T-helper 2 cell treated with Interferon-gamma antibody and Interleukin-4, amounts not matched to agents 100 ng/mL and 5 ng/mL, for 36 hours (primary cell): ENCODE measurements around the gene PSMD11. TPM values are rescaled to one million over a fixed set of nuclear protein-coding genes. Genes with fewer than 3 reads are reported as not detected.

Experiments used
- intact Hi-C: fragments of 100-400 bp; cut with micrococcal nuclease; formaldehyde crosslinking; loops from one replicate; pipeline ENCODE4 v1.15.1; 2023
- total RNA-seq: library from RNA; stranded (reverse); gene quantifications from 2 replicates; pipeline ENCODE4 v1.2.3, GENCODE V29; 2022

The PSMD11 gene
- total RNA-seq, 1 donor from 2014 or later: 133 TPM

- intact Hi-C loops: no loop called here
Measured at GRCh38 chr17:32504166-32504990, 60.1 kb downstream of the PSMD11 start.

DNA sequence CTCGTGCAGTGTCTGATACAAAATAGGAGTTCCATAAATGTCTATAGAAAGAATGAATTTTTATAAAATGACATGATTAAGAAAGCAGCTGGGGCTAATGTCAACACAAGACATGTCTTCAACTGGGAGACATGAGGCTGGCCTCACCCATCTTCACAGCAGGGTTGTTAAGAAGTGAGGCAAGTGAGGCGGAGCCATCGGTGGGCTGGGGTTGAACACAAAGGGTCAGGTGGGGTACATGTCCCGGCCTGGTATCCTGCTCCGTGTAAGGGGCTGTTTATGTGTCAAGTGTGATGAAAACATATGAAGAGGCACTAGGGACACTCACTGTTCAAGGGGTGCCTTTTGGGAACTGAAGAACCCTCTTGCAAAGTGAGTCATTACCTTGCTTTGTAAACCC lies 64.6 kb downstream of the PSMD11 start:
- intact Hi-C loops: no loop called here

- intact Hi-C loops: no loop called here
Measured at GRCh38 chr17:32510466-32510865, 66.2 kb downstream of the PSMD11 start.

GRCh38 chr17:32512328-32512727 lies 68.0 kb downstream of the PSMD11 start:
- intact Hi-C loops: no loop called here

DNA sequence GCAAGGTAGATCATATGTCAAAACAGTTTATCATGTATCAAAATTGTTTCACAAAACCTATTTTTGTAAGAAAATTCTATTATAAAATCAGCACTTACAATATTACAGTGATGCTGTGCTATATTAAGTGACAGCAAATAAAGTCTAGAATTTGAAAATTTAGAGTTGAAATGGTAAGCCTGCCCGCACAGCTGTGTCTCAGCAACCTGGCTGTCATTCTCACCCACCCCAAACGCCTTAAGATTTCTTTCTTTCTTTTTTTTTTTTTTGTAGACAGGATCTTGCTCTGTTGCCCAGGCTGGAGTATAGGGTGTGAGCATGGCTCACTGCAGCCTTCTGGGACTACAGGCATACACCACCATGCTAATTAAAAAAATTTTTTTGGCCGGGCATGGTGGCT lies 69.3 kb downstream of the PSMD11 start:
- intact Hi-C loops: no loop called here

GRCh38 chr17:32514606-32515005 lies 70.3 kb downstream of the PSMD11 start:
- intact Hi-C loops: no loop called here

DNA sequence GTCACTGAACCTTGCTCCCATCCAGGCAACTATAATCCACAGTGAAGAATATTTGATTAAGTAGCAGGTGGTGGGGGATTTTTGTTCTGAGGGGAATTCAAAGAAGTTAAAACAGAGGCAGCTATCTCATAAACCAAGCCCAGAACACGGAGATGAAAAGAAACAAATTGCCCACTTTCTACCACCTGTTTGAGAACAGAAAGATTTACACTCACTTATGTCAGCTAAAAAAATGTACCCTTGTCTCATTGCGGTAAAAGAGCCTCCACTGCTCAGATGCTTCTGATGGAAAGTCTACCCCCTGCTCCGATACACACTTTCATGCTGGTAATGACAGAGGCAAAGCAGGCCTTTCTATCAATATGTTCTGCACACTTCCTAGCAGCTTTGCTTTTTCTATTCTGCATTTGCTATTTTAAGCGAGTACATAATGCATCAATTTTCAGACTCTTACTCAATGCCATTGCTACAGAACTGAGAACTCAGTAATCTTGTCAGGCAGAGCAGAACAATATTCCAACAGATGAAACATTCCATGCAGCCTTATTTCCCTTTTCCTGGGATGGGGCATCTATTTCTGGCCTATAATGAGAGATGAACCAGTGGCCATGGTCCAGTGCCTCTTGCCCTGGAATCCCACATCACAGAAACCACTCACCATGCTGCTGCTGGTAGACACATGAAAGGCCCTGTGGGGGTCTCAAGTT lies 71.5 kb downstream of the PSMD11 start:
- intact Hi-C loops: no loop called here

DNA sequence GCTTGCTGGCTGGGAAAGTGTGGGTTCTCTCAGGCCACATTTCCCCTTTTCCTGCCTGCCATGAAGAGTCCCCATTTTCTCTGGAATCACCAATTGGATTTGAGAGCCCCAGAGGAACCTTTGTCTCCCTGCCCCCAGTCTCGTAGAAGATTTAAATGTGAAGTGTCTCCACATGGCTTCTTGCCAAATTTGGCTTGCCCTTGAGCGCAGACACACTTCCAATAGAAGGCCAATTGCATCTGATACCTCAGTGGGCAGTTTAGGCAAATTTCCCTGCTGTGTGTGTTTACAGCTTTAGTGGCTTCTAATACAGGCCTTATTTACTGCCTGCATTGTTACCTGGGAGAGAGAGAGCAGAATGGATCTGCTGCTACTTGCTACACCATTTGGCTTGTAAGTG lies 72.1 kb downstream of the PSMD11 start:
- intact Hi-C loops: no loop called here

GRCh38 chr17:32516940-32517701 lies 72.8 kb downstream of the PSMD11 start:
- intact Hi-C loops: loop anchor here (1.0 kb wide), 1 partner anchor 14 kb away; no protein-coding TSS in a partner anchor

DNA sequence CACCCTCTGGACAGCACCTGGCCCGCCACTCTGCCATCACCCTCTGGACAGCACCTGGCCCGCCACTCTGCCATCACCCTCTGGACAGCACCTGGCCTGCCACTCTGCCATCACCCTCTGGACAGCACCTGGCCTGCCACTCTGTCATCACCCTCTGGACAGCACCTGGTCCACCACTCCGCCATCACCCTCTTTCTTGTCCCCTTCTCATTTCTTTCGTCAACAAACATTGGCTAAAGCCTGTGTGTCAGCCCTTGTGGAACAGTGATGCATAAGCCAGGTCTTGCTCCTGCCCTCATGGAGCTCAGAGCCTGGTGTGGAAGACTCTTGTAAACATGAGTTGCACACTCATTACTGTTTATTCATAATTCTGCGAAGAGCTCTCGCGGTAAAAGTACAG lies 73.7 kb downstream of the PSMD11 start:
- intact Hi-C loops: loop anchor here (1.0 kb wide), 1 partner anchor 15 kb away; no protein-coding TSS in a partner anchor

DNA sequence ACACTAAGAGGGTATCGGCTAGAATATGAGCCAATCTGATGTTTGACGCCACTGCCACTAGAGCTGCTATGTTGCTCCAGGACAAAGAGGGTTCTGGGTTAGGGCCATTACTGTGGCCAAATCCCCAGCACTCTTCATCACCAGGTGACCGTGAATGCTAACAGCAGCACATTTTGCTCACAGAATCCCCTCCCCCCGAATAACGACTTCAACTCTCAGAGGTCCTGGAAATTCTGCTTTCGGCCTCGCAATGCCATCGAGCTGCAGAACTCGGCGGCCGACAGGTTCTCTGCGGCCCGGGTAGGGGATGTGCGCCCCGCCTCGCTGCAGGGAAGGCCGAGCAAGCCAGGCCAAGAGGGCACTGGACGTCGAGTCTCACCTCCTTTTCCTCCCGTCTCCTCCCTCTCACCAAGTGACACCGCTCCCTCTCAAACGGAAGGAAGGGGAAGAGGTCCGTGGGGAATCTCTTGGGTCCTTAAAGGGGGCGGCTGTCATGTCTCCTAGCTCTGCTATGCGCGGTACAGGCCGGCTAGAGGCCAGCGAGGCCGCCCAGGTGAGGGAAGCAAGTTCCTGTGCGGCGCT lies 74.4 kb downstream of the PSMD11 start:
- intact Hi-C loops: no loop called here

GRCh38 chr17:32519228-32520103 lies 75.2 kb downstream of the PSMD11 start:
- intact Hi-C loops: loop anchor here (5.0 kb wide), 1 partner anchor 38 kb away; no protein-coding TSS in a partner anchor

- intact Hi-C loops: loop anchor here (5.0 kb wide), 1 partner anchor 37 kb away; no protein-coding TSS in a partner anchor
Measured at GRCh38 chr17:32520104-32520701, 75.9 kb downstream of the PSMD11 start.

GRCh38 chr17:32520737-32521404 lies 76.6 kb downstream of the PSMD11 start:
- intact Hi-C loops: loop anchor here (5.0 kb wide), 1 partner anchor 36 kb away; no protein-coding TSS in a partner anchor

DNA sequence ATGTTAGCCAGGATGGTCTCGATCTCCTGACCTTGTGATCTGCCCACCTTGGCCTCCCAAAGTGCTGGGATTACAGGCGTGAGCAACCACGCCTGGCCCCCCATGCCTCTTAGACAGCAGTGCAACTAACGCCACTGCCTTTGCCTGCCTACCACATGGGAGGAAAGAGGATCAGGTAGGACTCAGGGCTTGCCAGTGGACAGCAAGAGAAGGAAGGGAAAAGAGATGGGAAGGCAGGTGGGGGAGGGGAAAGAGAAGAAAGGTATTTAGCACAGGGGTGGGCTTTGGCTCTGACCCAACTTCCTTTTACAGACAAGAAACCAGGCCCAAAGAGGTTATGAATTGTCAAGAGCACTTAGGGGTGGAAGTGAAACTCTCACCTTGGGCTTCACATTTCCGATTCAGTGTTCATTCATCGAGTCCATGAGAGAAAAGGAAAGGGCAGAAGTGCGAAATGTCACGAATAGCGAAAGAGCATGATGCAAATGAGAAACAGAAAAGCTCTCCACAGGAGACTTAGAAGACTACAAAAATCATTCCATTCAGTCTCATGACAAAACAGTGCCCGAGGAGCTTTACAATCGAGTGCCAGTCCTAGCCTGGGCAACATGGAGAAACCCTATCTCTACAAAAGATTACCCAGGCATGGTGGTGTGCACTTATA lies 78.8 kb downstream of the PSMD11 start:
- intact Hi-C loops: loop anchor here (5.0 kb wide), 1 partner anchor 34 kb away; no protein-coding TSS in a partner anchor

GRCh38 chr17:32523827-32524552 lies 79.7 kb downstream of the PSMD11 start:
- intact Hi-C loops: loop anchor here (1.0 to 5.0 kb wide), 3 partner anchors 21 to 37 kb away; no protein-coding TSS in a partner anchor

DNA sequence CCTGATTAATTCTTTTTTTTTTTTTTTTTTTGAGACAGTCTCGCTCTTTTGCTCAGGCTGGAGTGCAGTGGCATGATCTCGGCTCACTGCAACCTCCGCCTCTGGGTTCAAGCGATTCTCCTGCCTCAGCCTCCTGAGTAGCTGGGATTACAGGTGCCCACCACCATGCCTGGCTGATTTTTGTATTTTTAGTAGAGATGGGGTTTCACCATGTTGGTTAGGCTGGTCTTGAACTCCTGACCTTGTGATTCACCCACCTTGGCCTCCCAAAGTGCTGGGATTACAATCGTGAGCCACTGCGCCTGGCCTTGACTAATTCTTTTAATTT lies 80.2 kb downstream of the PSMD11 start:
- intact Hi-C loops: loop anchor here (1.0 to 5.0 kb wide), 3 partner anchors 22 to 37 kb away; no protein-coding TSS in a partner anchor

DNA sequence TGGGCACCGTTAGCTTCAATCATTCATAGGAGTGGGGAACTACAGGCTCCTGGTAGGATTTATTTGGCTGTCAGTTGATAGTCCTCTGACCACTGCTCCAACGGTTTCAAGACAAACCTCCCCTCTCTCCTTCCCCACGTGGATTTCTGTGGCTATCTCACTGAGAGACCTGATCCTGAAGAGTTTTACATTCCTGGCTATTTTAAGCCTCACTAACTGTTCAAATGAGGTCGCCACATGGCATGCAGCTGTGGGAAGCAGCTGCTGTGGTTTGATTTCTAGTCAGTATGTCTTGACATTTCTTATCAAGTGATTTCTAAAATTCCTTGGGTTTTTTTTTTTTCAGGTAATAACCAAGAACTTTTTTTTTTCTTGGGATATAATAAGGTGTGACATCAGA lies 80.8 kb downstream of the PSMD11 start:
- intact Hi-C loops: loop anchor here (2.0 kb wide), 1 partner anchor 22 kb away; no protein-coding TSS in a partner anchor
